ENCODE data around the gene ACP4.

DNA sequence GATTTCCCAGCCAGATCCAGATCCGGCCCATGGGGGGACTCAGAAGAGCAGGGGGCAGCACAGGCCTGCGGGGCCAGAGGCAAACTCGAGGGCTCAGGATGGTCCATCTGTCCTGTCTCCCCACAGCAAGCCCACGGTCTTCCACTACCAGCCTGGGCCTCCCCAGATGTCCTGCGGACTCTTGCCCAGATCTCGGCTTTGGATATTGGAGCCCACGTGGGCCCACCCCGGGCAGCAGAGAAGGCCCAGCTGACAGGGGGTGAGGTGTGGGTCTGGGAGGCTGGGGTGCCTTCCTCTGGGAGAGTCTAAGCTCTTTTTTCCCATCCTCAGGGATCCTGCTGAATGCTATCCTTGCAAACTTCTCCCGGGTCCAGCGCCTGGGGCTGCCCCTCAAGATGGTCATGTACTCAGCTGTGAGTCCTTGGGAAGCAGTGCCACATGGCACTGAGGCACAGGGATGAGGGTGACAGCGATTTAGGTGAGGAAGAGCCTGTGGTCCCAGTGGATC is 3.4 kb downstream of the ACP4 start:
- TF ChIP-seq POLR2A (IDR thresholded peaks at IDR 0.05) = no peak
- TF ChIP-seq, protein P1, sequence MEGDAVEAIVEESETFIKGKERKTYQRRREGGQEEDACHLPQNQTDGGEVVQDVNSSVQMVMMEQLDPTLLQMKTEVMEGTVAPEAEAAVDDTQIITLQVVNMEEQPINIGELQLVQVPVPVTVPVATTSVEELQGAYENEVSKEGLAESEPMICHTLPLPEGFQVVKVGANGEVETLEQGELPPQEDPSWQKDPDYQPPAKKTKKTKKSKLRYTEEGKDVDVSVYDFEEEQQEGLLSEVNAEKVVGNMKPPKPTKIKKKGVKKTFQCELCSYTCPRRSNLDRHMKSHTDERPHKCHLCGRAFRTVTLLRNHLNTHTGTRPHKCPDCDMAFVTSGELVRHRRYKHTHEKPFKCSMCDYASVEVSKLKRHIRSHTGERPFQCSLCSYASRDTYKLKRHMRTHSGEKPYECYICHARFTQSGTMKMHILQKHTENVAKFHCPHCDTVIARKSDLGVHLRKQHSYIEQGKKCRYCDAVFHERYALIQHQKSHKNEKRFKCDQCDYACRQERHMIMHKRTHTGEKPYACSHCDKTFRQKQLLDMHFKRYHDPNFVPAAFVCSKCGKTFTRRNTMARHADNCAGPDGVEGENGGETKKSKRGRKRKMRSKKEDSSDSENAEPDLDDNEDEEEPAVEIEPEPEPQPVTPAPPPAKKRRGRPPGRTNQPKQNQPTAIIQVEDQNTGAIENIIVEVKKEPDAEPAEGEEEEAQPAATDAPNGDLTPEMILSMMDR (IDR thresholded peaks at IDR 0.05) = no peak

Measured in uterus (tissue), 2 donors.